ENCODE results near the gene UPF2.
"Not testable (repeated sequence)": the region's sequence is repeated elsewhere in the genome, so short reads cannot be mapped to it uniquely, and the experiment has no call there.

The UPF2 gene

GRCh38 chr10:12042797-12043651, at the start of gene UPF2:
TSS of gene UPF2 (minus strand) at chr10:12042809. CDS start at chr10:12035423, 7,386 bp downstream.
- peak; percentile 88 to 99 (median 97) for DNase-seq

GRCh38 chr10:12091421-12091820, 48.8 kb upstream of the UPF2 start:
- DNase-seq: no peak

- DNase-seq: no peak
Observed at GRCh38 chr10:12088919-12089318, 46.3 kb upstream of the UPF2 start.

- DNase-seq: no peak
Observed at GRCh38 chr10:12081879-12082557, 39.4 kb upstream of the UPF2 start.

GRCh38 chr10:12081470-12081869, 38.9 kb upstream of the UPF2 start:
- no peak for DNase-seq

GRCh38 chr10:12077580-12078180, 35.1 kb upstream of the UPF2 start:
- DNase-seq: peak in 4 of 58 donors; percentile 3 to 11 (median 10)

GRCh38 chr10:12073526-12073925, 30.9 kb upstream of the UPF2 start:
- DNase-seq: no peak

GRCh38 chr10:12071441-12071840, 28.8 kb upstream of the UPF2 start:
- DNase-seq: not testable (repeated sequence)

- DNase-seq: peak; percentile 71 to 99 (median 96)
Observed at GRCh38 chr10:12068449-12069269, 26.1 kb upstream of the UPF2 start, which contains the start of gene DHTKD1. TSS of gene DHTKD1 (plus strand) at chr10:12068954. CDS start at chr10:12069034, 80 bp downstream.

- DNase-seq: no peak
Observed at GRCh38 chr10:12067336-12067735, 24.7 kb upstream of the UPF2 start.

- DNase-seq: no peak
Observed at GRCh38 chr10:12063483-12063818, 20.8 kb upstream of the UPF2 start.

GRCh38 chr10:12062754-12063482, 20.3 kb upstream of the UPF2 start:
- DNase-seq: no peak

- no peak for DNase-seq
Observed at GRCh38 chr10:12061124-12061523, 18.5 kb upstream of the UPF2 start.

GRCh38 chr10:12056748-12057147, 14.1 kb upstream of the UPF2 start:
- DNase-seq: no peak

- DNase-seq: no peak
Observed at GRCh38 chr10:12055732-12056131, 13.1 kb upstream of the UPF2 start.

GRCh38 chr10:12051241-12051640, 8.6 kb upstream of the UPF2 start:
- no peak for DNase-seq

- DNase-seq: no peak
Observed at GRCh38 chr10:12050528-12050927, 7.9 kb upstream of the UPF2 start.

- no peak for DNase-seq
Observed at GRCh38 chr10:12048547-12048946, 5.9 kb upstream of the UPF2 start.

- DNase-seq: no peak
Observed at GRCh38 chr10:12045596-12045995, 3.0 kb upstream of the UPF2 start.

- DNase-seq: peak in 22 of 58 donors; percentile 16 to 63 (median 50)
Observed at GRCh38 chr10:12042409-12042796, 206 bp downstream of the UPF2 start.
